Nephron progenitor cell (in vitro differentiated cells): Measurements from ENCODE around the gene PKD2L1.

Source experiments
- DNase-seq: peaks from one replicate; pipeline ENCODE4 v3.0.0; 2021
- H3K27ac Mint-ChIP-seq: 2 replicates; pipeline ENCODE4 v1.8.0; 2021; ENCODE audit warnings: mild to moderate bottlenecking, moderate library complexity, mixed read lengths
- H3K27me3 Mint-ChIP-seq: 2 replicates; pipeline ENCODE4 v1.8.0; 2021; ENCODE audit warnings: mild to moderate bottlenecking, low read depth, mixed read lengths; ENCODE audit not compliant: poor library complexity
- H3K36me3 Mint-ChIP-seq: 2 replicates; pipeline ENCODE4 v1.8.0; 2021; ENCODE audit warnings: low read depth, mixed read lengths
- H3K4me1 Mint-ChIP-seq: 2 replicates; pipeline ENCODE4 v1.8.0; 2021; ENCODE audit warnings: mixed read lengths
- H3K4me3 Mint-ChIP-seq: 2 replicates; pipeline ENCODE4 v1.8.0; 2021; ENCODE audit warnings: mild to moderate bottlenecking, moderate library complexity, mixed read lengths
- H3K9me3 Mint-ChIP-seq: 2 replicates; pipeline ENCODE4 v1.8.0; 2021; ENCODE audit warnings: mild to moderate bottlenecking, moderate library complexity, mixed read lengths
- CTCF ChIP-seq: fragments of 200-600 bp; sonication (generic); IDR thresholded peaks from 2 replicates; pipeline ENCODE4 v1.5.0; 2021; ENCODE audit warnings: antibody characterized with exemption

The PKD2L1 gene

GRCh38 chr10:100245484-100246220 lies 84.4 kb downstream of the PKD2L1 start:
- no peak for DNase-seq
- Mint-ChIP-seq H3K27me3 (no peaks in the 10 kb centered on the region), H3K27ac (no peak overlapping the region), H3K9me3 (no peaks in the 10 kb centered on the region), H3K4me3 (no peak overlapping the region), H3K36me3 (peaks cover 58% of the 10 kb centered on the region), H3K4me1 (no peaks in the 10 kb centered on the region)
- TF ChIP-seq CTCF: no peak

- no peak overlapping the region for H3K27ac Mint-ChIP-seq
- no peak for DNase-seq
- no peak for TF ChIP-seq CTCF
- H3K4me1 Mint-ChIP-seq: no peaks in the 10 kb centered on the region
- H3K36me3 Mint-ChIP-seq: peaks cover 61% of the 10 kb centered on the region
- no peak overlapping the region for H3K4me3 Mint-ChIP-seq
- H3K9me3 Mint-ChIP-seq: no peaks in the 10 kb centered on the region
- no peaks in the 10 kb centered on the region for H3K27me3 Mint-ChIP-seq
Observed at GRCh38 chr10:100239851-100240250, 90.2 kb downstream of the PKD2L1 start.

- Mint-ChIP-seq H3K4me3 (no peak overlapping the region), H3K9me3 (no peaks in the 10 kb centered on the region), H3K27ac (no peak overlapping the region), H3K36me3 (peaks cover 56% of the 10 kb centered on the region), H3K4me1 (no peaks in the 10 kb centered on the region), H3K27me3 (no peaks in the 10 kb centered on the region)
- TF ChIP-seq CTCF: no peak
- no peak for DNase-seq
Observed at GRCh38 chr10:100238429-100238828, 91.6 kb downstream of the PKD2L1 start.
